AG04449 (cell line): ENCODE results near the gene P4HB.

ENCODE experiments used
- CTCF ChIA-PET: fragments of 350-600 bp; formaldehyde crosslinking; extraction: SDS; loops from one replicate; lab custom pipeline; 2021; ENCODE audit warnings: antibody characterized with exemption; lab: Yijun Ruan, JAX
- POLR2A ChIA-PET: fragments of 400-600, 350-600 bp; formaldehyde crosslinking; extraction: SDS; loops from one replicate; lab custom pipeline; 2020; ENCODE audit warnings: antibody characterized with exemption, inconsistent platforms; lab: Yijun Ruan, JAX
- DNase-seq: peaks from one replicate; pipeline ENCODE4 v3.0.0-alpha.2; 2010; ENCODE audit warnings: low read depth, low spot score
- H3K4me3 ChIP-seq: 2 replicates; pipeline ENCODE4 v1.5.1; 2011; ENCODE audit warnings: low read depth, mild to moderate bottlenecking, control low read depth, low read length
- TF ChIP-seq, protein P1 (sequence below): IDR thresholded peaks from one replicate; pipeline ENCODE4 v1.5.1; 2011; ENCODE audit warnings: mild to moderate bottlenecking, moderate library complexity, low read length, control low read depth, inconsistent platforms; ENCODE audit not compliant: insufficient read depth; ENCODE audit errors: missing control alignments

The P4HB gene

DNA sequence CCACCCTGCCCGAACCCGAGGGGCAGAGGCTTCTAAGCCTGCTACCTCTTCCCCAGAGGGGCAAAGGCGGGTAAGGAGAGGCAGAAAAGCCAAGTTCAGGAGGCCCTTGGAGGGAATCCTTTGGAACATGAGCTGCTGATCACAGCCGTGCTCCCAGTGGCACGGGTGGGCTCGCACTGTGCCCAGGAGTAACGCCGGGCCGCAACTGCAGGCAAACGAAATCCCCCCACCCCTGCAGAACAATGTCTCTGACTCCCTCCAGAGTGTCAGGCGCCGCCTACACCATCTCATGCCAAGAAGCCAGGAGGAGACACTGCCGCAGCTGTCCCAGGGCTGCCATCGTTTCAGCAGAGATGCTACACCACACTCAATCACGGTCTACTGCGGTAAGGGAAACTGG, 8.9 kb downstream of the P4HB start:
- POLR2A ChIA-PET, result interaction anchor here (0.5 to 0.9 kb wide), 4 partner anchors 10 to 76 kb away, joined by 3 to 4 read pairs (median 4); partner anchors contain the start of genes MAFG, MCRIP1 and PPP1R27
- CTCF ChIA-PET, result interaction anchor here (0.6 kb wide), 1 partner anchor 35 kb away, joined by 3 read pairs; no protein-coding TSS in a partner anchor
- no peak for DNase-seq
- H3K4me3 ChIP-seq, result no peak overlapping the region
- TF ChIP-seq, protein P1, sequence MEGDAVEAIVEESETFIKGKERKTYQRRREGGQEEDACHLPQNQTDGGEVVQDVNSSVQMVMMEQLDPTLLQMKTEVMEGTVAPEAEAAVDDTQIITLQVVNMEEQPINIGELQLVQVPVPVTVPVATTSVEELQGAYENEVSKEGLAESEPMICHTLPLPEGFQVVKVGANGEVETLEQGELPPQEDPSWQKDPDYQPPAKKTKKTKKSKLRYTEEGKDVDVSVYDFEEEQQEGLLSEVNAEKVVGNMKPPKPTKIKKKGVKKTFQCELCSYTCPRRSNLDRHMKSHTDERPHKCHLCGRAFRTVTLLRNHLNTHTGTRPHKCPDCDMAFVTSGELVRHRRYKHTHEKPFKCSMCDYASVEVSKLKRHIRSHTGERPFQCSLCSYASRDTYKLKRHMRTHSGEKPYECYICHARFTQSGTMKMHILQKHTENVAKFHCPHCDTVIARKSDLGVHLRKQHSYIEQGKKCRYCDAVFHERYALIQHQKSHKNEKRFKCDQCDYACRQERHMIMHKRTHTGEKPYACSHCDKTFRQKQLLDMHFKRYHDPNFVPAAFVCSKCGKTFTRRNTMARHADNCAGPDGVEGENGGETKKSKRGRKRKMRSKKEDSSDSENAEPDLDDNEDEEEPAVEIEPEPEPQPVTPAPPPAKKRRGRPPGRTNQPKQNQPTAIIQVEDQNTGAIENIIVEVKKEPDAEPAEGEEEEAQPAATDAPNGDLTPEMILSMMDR, result no peak

DNA sequence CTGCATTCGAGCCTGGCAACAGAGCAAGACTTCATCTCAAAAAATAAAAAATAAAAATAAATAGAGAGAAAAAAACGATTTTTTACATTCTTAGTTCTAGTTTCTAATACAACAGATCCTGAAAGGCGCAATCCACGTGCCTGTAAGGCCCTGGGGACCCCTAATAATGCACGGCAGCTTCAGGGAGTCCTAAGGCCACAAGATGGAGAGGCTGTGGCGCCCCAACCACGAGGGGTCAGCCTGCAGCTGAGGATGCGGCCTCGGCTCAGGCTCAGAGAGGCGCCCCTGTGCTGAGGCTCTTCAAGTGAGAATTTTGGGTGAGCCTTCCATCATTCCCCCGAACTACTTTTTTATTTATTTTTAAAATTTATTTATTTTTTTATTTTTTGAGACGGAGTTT, 10.9 kb downstream of the P4HB start:
- TF ChIP-seq, protein P1, result no peak
- no peak overlapping the region for H3K4me3 ChIP-seq
- no peak for DNase-seq
- CTCF ChIA-PET, result no interaction called here
- POLR2A ChIA-PET, result no interaction called here

DNA sequence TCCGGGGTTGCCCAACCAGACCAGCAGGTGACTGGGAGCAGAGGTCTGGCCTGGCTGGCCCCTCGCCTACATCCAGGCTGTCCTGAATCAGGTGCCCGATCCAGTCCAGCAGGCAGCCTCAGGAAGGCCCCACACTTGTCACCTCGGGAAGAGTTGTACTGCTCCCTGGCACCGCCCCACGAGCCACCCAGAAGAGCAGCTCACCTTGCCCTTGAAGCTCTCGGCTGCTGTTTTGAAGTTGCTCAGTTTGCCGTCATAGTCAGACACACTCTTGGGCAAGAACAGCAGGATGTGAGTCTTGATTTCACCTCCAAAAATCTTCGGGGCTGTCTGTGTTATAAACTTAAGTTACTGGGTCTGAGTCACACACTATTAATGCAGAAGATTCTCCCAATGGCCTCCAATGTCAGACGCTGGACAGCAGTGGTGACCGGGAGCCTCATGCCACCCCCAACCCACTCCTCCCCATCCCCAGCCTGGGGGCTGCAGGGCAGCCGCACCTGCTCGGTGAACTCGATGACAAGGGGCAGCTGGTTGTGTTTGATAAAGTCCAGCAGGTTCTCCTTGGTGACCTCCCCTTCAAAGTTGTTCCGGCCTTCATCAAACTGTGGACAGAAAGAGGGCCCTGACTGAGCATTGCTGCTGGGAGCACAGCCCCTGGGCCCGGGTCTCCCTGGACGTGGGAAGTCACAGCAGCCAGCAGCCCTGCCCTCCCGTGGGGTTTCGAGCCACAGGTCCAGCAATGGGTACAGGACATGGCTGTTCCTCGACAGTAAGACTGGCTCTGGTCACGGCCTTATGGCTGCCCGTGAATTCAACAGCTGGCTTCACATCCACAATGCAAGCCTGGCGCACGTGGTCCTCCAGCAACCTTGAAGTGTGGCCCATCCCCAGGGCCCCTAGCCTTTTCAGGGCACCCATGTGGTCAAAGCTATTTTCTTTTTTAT, 13.3 kb downstream of the P4HB start:
- TF ChIP-seq, protein P1, result no peak
- CTCF ChIA-PET, result no interaction called here
- POLR2A ChIA-PET, result interaction anchor here (0.6 kb wide), 1 partner anchor 9 kb away, joined by 3 read pairs; no protein-coding TSS in a partner anchor
- DNase-seq, result no peak
- H3K4me3 ChIP-seq, result no peak overlapping the region

DNA sequence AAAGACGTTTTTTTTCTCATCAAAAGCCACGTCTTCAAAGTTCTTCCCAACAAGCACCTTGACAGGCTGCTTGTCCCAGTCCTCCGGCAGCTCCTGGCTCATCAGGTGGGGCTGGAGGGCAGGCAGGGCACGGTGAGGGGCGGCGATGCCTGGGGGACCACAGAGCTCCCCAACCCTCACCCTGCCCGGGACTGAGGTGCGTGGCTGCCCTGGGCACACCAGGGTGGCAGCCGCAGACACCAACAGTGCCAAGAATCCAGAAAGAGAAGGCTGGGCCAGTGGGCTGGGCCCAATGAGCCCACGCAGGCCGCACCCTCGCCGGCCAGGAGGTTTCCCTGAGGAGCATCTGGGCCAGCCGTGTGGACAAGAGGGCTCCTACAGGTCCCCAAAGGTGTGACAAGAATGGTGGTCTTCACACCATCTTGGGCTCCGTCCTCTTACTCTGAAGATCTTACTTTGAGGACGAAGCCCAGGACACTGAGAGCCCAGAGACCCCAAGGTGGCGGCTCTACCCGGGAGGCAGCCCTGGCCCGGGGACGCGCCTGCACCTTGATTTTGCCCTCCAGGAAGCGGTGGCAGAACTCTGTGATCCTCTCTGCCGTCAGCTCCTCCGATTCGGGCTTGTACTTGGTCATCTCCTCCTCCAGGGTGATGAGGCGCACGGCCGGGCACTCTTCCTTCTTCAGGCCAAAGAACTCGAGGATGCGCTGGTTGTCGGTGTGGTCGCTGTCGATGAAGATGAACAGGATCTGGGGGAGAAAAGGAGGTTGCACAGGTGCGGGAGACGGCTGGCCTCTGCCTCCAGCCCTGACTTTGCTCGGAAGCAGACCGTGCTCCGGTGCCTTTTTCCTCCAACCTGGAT, 14.2 kb downstream of the P4HB start:
- ChIA-PET POLR2A (interaction anchor here (1.0 kb wide), 1 partner anchor 13 kb away, joined by 4 read pairs; the partner anchor contains the start of gene MCRIP1), CTCF (interaction anchor here (1.4 kb wide), 1 partner anchor 9 kb away, joined by 3 read pairs; no protein-coding TSS in a partner anchor)
- H3K4me3 ChIP-seq, result no peak overlapping the region
- DNase-seq, result no peak
- TF ChIP-seq, protein P1, result no peak

DNA sequence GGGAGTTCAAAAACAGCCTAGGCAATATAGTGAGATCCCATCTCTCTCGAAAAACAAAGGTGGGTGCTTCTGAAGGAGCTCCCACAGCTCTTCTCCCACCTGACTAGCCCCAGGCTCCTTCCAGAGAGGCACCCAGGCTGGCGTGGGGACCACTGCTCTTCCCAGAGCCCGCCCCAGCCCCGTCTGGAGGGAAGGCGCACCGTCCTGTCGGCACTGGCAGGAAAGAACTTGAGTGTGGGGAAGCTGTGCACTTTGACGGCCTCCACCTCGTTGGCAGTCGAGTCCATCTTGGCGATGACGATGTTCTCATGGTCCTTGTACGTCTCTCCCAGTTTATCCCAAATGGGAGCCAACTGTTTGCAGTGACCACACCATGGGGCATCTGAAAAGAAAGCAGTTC, 15.0 kb downstream of the P4HB start:
- ChIA-PET POLR2A (interaction anchor here (1.0 kb wide), 1 partner anchor 12 kb away, joined by 4 read pairs; the partner anchor contains the start of gene MCRIP1), CTCF (interaction anchor here (1.4 kb wide), 1 partner anchor 10 kb away, joined by 3 read pairs; no protein-coding TSS in a partner anchor)

More for the DNA sequence above, 15.0 kb downstream of the P4HB start:
- TF ChIP-seq, protein P1, result no peak
- no peak for DNase-seq
- no peak overlapping the region for H3K4me3 ChIP-seq
